Measurements from ENCODE around the gene TRIM59. TPM values are rescaled to one million over a fixed set of nuclear protein-coding genes. Genes with fewer than 3 reads are reported as not detected.

Gene TRIM59
- total and polyA plus RNA-seq, 10 of the 15 experiments (the other 5 are each of a cell fraction or from before 2014, with no cell fraction given) = 14.4 to 105 (median 33.3) TPM

GRCh38 chr3:160473221-160473620, 23.6 kb upstream of the TRIM59 start (continued):
- TF ChIP-seq ZNF207 (IDR thresholded peaks at IDR 0.05; ENCODE audit: borderline replicate concordance) (no peak), NBN (IDR thresholded peaks at IDR 0.05) (no peak), NR2C2 (IDR thresholded peaks at IDR 0.05; ENCODE audit: borderline replicate concordance, control insufficient read depth, insufficient read length, low read depth) (no peak), ATF3 (IDR thresholded peaks at IDR 0.05; ENCODE audit: borderline replicate concordance, extremely low read depth, low read depth, low read length) (no peak), LARP7 (IDR thresholded peaks at IDR 0.05) (no peak)

- ChIA-PET SMC1A (ENCODE audit: uncharacterized antibody, unreplicated experiment) (interaction anchor here (0.7 to 1.2 kb wide), 2 partner anchors 10 to 78 kb away, joined by 3 read pairs; no protein-coding TSS in a partner anchor), RAD21 (ENCODE audit: unreplicated experiment) (no interaction called here), CTCF (no interaction called here), POLR2A (no interaction called here)
- Histone ChIP-seq H3K9ac (ENCODE audit: control insufficient read depth, insufficient read depth, low read length) (no peak overlapping the region), H3K9me3 (replicated peaks; ENCODE audit: control insufficient read depth, insufficient read depth, low read length) (peaks cover 11% of the 10 kb centered on the region), H3K27ac (ENCODE audit: control insufficient read depth, insufficient read depth) (no peak overlapping the region), H3K4me3 (no peak overlapping the region), H3K36me3 (ENCODE audit: control insufficient read depth in 2 of 2, insufficient read depth in 2 of 2, low read length in 1 of 2) (no peaks in the 10 kb centered on the region), H2AFZ (ENCODE audit: control insufficient read depth, low read depth, low read length) (no peak overlapping the region), H3K79me2 (ENCODE audit: control insufficient read depth, insufficient read depth, low read length) (no peaks in the 10 kb centered on the region), H3K4me2 (ENCODE audit: control insufficient read depth, insufficient read depth) (no peak overlapping the region), H4K20me1 (ENCODE audit: control insufficient read depth, insufficient read depth) (no peaks in the 10 kb centered on the region), H3K4me1 (ENCODE audit: control insufficient read depth, insufficient read depth, low read length) (no peaks in the 10 kb centered on the region; the same call in 1 of the 2 replicates), H3K27me3 (replicated peaks in 1 of 2; ENCODE audit: control insufficient read depth in 2 of 2, insufficient read depth in 2 of 2, low read length in 1 of 2) (no peaks in the 10 kb centered on the region)
- 12% methylated on average over 2 of the region's 2 CpGs for WGBS (ENCODE audit: insufficient coverage, insufficient replicate concordance, low lambda C conversion rate, missing lambda C conversion rate)
- intact Hi-C loops (cut with micrococcal nuclease; ENCODE audit: unreplicated experiment) (no loop called here), in situ Hi-C loops (cut with MboI) (no loop called here)
- BruUV-seq (replicated peaks) = no TSS peak
- ATAC-seq (peak; percentile 88), FAIRE-seq (no peak), DNase-seq (ENCODE audit: low read depth, low spot score) (no peak)
- TF ChIP-seq RUNX3 (IDR thresholded peaks at IDR 0.05; ENCODE audit: low read length) = peak; percentile 73
- no peak for TF ChIP-seq E4F1 (IDR thresholded peaks at IDR 0.05; ENCODE audit: borderline replicate concordance, partially characterized antibody)
Measured at GRCh38 chr3:160472344-160472743, 22.8 kb upstream of the TRIM59 start.
